Measurements from ENCODE around the gene NMB. TPM values are rescaled to one million over a fixed set of nuclear protein-coding genes. Genes with fewer than 3 reads are reported as not detected.
"Not testable (repeated sequence)": the region's sequence is repeated elsewhere in the genome, so short reads cannot be mapped to it uniquely, and the experiment has no call there.

Gene NMB
- total RNA-seq, 1 donor from 2014 or later: 7.4 TPM

- peaks cover 36% of the 10 kb centered on the region for H3K36me3 Mint-ChIP-seq
- TF ChIP-seq, protein P1, sequence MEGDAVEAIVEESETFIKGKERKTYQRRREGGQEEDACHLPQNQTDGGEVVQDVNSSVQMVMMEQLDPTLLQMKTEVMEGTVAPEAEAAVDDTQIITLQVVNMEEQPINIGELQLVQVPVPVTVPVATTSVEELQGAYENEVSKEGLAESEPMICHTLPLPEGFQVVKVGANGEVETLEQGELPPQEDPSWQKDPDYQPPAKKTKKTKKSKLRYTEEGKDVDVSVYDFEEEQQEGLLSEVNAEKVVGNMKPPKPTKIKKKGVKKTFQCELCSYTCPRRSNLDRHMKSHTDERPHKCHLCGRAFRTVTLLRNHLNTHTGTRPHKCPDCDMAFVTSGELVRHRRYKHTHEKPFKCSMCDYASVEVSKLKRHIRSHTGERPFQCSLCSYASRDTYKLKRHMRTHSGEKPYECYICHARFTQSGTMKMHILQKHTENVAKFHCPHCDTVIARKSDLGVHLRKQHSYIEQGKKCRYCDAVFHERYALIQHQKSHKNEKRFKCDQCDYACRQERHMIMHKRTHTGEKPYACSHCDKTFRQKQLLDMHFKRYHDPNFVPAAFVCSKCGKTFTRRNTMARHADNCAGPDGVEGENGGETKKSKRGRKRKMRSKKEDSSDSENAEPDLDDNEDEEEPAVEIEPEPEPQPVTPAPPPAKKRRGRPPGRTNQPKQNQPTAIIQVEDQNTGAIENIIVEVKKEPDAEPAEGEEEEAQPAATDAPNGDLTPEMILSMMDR (conservative IDR thresholded peaks at IDR 0.05): no peak
- H3K4me3 Mint-ChIP-seq: no peak overlapping the region
- peaks cover 10% of the 10 kb centered on the region for H3K4me1 Mint-ChIP-seq (ENCODE audit: unreplicated experiment)
- no peaks in the 10 kb centered on the region for H3K9me3 Mint-ChIP-seq
- H3K27me3 Mint-ChIP-seq: no peaks in the 10 kb centered on the region
- no peak for DNase-seq (ENCODE audit: extremely low spot score, unreplicated experiment)
- no peak overlapping the region for H3K27ac Mint-ChIP-seq
Measured at GRCh38 chr15:84648539-84648938, 9.5 kb downstream of the NMB start.

DNA sequence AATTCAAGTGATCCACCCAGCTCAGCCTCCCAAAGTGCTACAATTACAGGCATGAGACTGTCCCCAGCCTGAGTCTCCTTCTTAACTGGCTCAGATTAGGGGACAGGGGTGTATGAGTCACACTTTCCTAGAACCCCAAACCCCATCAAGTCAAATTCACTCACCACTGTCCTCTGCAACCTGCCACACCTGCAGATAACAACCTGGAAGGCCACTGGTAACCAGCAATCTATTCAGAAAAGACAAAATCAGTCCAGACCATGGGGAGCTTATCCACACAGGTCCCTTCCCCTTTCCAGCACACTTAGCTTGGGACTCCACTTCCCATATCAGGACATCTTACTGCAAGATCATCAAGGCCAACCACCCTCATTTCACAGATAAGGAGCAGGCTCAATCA is 10.3 kb downstream of the NMB start:
- peaks cover 41% of the 10 kb centered on the region for H3K36me3 Mint-ChIP-seq
- no peaks in the 10 kb centered on the region for H3K27me3 Mint-ChIP-seq
- no peak for DNase-seq (ENCODE audit: extremely low spot score, unreplicated experiment)
- H3K4me3 Mint-ChIP-seq: no peak overlapping the region
- no peak overlapping the region for H3K27ac Mint-ChIP-seq
- peaks cover 10% of the 10 kb centered on the region for H3K4me1 Mint-ChIP-seq (ENCODE audit: unreplicated experiment)
- no peaks in the 10 kb centered on the region for H3K9me3 Mint-ChIP-seq
- TF ChIP-seq, protein P1 (conservative IDR thresholded peaks at IDR 0.05): no peak

DNA sequence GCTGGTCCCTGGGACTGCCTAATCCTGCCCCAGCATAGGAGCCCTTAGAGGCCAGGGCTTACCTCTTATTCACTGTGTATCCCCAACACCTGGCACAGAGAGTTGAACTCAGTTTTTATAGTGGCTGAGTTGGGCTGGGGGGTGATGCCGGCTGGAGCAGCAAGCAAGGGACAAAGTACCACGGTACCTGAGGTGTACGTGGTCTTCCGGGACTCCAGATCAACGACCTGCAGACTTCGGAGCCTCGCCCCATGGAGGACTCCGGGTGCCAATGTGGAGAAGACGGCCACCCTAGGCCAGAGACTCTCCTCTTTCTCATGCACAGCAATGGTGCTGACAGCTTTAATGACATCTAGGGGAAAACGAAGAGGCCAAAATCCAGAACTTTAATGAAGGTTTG is 12.0 kb downstream of the NMB start:
- Mint-ChIP-seq H3K4me3 (no peak overlapping the region), H3K36me3 (peaks cover 32% of the 10 kb centered on the region), H3K27ac (no peak overlapping the region), H3K4me1 (ENCODE audit: unreplicated experiment) (no peaks in the 10 kb centered on the region), H3K9me3 (no peaks in the 10 kb centered on the region), H3K27me3 (no peaks in the 10 kb centered on the region)
- DNase-seq (ENCODE audit: extremely low spot score, unreplicated experiment): no peak
- TF ChIP-seq, protein P1 (conservative IDR thresholded peaks at IDR 0.05): no peak

DNA sequence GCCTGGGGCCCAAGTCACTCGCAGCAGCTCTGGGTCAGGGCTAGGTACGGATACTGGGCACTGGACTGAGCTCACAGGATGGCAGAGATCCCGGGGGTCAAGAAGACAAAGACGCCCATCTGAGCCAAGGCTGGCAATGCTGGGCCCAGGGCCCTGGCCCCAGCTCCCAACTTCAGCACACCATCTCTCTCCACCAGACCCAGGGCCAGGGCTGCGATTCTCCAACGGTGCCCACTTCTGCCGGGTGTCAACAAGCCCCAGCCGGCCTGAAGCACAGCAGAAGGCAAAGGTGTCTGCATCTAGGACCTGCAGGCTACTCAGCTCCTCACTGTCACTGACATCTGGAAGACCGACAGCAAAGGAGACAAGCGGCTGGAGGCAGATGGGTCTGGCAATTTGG is 12.5 kb downstream of the NMB start:
- Mint-ChIP-seq H3K4me1 (ENCODE audit: unreplicated experiment) (no peaks in the 10 kb centered on the region), H3K36me3 (peaks cover 35% of the 10 kb centered on the region), H3K9me3 (no peaks in the 10 kb centered on the region), H3K27me3 (no peaks in the 10 kb centered on the region), H3K4me3 (no peak overlapping the region), H3K27ac (no peak overlapping the region)
- TF ChIP-seq, protein P1 (conservative IDR thresholded peaks at IDR 0.05): no peak
- DNase-seq (ENCODE audit: extremely low spot score, unreplicated experiment): no peak

- no peaks in the 10 kb centered on the region for H3K9me3 Mint-ChIP-seq
- H3K27me3 Mint-ChIP-seq: no peaks in the 10 kb centered on the region
- no peak overlapping the region for H3K4me3 Mint-ChIP-seq
- no peak for DNase-seq (ENCODE audit: extremely low spot score, unreplicated experiment)
- H3K36me3 Mint-ChIP-seq: peaks cover 39% of the 10 kb centered on the region
- H3K27ac Mint-ChIP-seq: no peak overlapping the region
- no peaks in the 10 kb centered on the region for H3K4me1 Mint-ChIP-seq (ENCODE audit: unreplicated experiment)
- TF ChIP-seq, protein P1 (conservative IDR thresholded peaks at IDR 0.05): no peak
Measured at GRCh38 chr15:84643838-84644237, 14.2 kb downstream of the NMB start.

GRCh38 chr15:84642640-84643039 is 15.4 kb downstream of the NMB start:
- not testable (repeated sequence) for DNase-seq (ENCODE audit: extremely low spot score, unreplicated experiment); H3K27me3 Mint-ChIP-seq; H3K4me1 Mint-ChIP-seq (ENCODE audit: unreplicated experiment); H3K27ac Mint-ChIP-seq; H3K4me3 Mint-ChIP-seq; H3K9me3 Mint-ChIP-seq
- peaks cover 36% of the 10 kb centered on the region for H3K36me3 Mint-ChIP-seq

DNA sequence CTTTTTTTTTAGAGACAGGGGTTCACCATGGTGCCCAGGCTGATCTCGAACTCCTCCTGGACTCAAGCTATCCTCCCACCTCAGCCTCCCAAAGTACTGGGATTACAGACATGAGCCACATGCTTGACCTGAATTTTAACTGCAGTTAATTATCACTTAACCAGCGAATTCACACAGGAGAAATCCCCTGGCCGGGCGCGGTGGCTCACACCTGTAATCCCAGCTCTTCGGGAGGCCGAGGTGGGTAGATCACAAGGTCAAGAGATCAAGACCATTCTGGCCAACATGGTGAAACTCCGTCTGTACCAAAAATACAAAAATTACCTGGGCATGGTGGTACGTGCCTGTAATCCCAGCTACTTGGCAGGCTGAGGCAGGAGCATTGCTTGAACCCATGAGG is 16.1 kb downstream of the NMB start:
- not testable (repeated sequence) for H3K9me3 Mint-ChIP-seq; DNase-seq (ENCODE audit: extremely low spot score, unreplicated experiment); H3K27me3 Mint-ChIP-seq; H3K27ac Mint-ChIP-seq; H3K4me3 Mint-ChIP-seq; H3K4me1 Mint-ChIP-seq (ENCODE audit: unreplicated experiment)
- H3K36me3 Mint-ChIP-seq: peaks cover 35% of the 10 kb centered on the region
